SU-DHL-6 (cell line): ENCODE data around the gene PPCDC.

Source experiments
- H2AFZ ChIP-seq: fragments of 200-600 bp; sonication (generic); 2 replicates; pipeline ENCODE4 v1.6.1; 2014; ENCODE audit warnings: low read depth, mild to moderate bottlenecking, moderate library complexity, mixed read lengths, antibody characterized with exemption, low read length; ENCODE audit not compliant: severe bottlenecking
- H3F3A ChIP-seq: fragments of 200-600 bp; shearing (Covaris generic); 2 replicates; pipeline ENCODE4 v1.6.0; 2016; ENCODE audit warnings: antibody characterized with exemption, mild to moderate bottlenecking; ENCODE audit not compliant: insufficient read depth
- H3K27ac ChIP-seq: fragments of 200-600 bp; sonication (generic); 2 replicates; pipeline ENCODE4 v1.5.1; 2016; ENCODE audit warnings: low read depth, mild to moderate bottlenecking, low read length, moderate library complexity, mixed read lengths
- H3K27me3 ChIP-seq: fragments of 200-600 bp; sonication (generic), shearing (Covaris generic); 2 replicates; pipeline ENCODE4 v1.6.0; 2014; ENCODE audit warnings: mild to moderate bottlenecking, low read length
- H3K36me3 ChIP-seq: fragments of 200-600 bp; sonication (generic); 2 replicates; pipeline ENCODE4 v1.6.1; 2014; ENCODE audit warnings: mild to moderate bottlenecking, low read length, mixed read lengths
- H3K4me2 ChIP-seq: fragments of 300-600, 200-600 bp; shearing (Covaris generic), sonication (generic); 2 replicates; pipeline ENCODE4 v1.6.0; 2014; ENCODE audit warnings: low read length, low read depth, mild to moderate bottlenecking; ENCODE audit not compliant: poor library complexity, severe bottlenecking
- H3K4me3 ChIP-seq: fragments of 200-600 bp; sonication (generic); 2 replicates; pipeline ENCODE4 v1.5.1; 2014; ENCODE audit warnings: antibody characterized with exemption, low read length, mild to moderate bottlenecking, mixed read lengths; ENCODE audit not compliant: insufficient read depth, poor library complexity, severe bottlenecking
- H3K79me2 ChIP-seq: fragments of 200-600 bp; sonication (generic); 2 replicates; pipeline ENCODE4 v1.6.1; 2014; ENCODE audit warnings: mild to moderate bottlenecking, low read length, moderate library complexity; ENCODE audit not compliant: insufficient read depth
- H3K9ac ChIP-seq: fragments of 200-600 bp; sonication (generic); 2 replicates; pipeline ENCODE4 v1.7.0; 2014; ENCODE audit warnings: mild to moderate bottlenecking, low read length
- H3K9me2 ChIP-seq: fragments of 200-600 bp; sonication (generic); replicated peaks from 2 replicates; pipeline ENCODE4 v1.6.1; 2014; ENCODE audit warnings: low read length; ENCODE audit not compliant: insufficient read depth
- H3K9me3 ChIP-seq: fragments of 200-600 bp; sonication (generic); 2 replicates; pipeline ENCODE4 v1.6.1; 2014; ENCODE audit warnings: low read length, mixed read lengths; ENCODE audit not compliant: insufficient read depth
- H4K20me1 ChIP-seq: fragments of 200-600 bp; sonication (generic); 2 replicates; pipeline ENCODE4 v1.6.1; 2014; ENCODE audit warnings: low read depth, mild to moderate bottlenecking, antibody characterized with exemption, low read length, moderate library complexity, mixed read lengths
- CTCF ChIP-seq: fragments of 200-600 bp; sonication (generic); IDR thresholded peaks from one replicate; pipeline ENCODE4 v1.5.1; 2017; ENCODE audit warnings: antibody characterized with exemption, mild to moderate bottlenecking, low read length, moderate library complexity; ENCODE audit not compliant: insufficient read depth, poor library complexity, severe bottlenecking
- EZH2phosphoT487 ChIP-seq: fragments of 200-600 bp; sonication (generic), shearing (Covaris generic); conservative IDR thresholded peaks from 2 replicates; pipeline ENCODE4 v1.6.1; 2018; ENCODE audit warnings: mild to moderate bottlenecking, antibody characterized with exemption, low read length, moderate library complexity, mixed read lengths

The PPCDC gene

GRCh38 chr15:74994236-74994635 is 29.2 kb upstream of the PPCDC start:
- H3K9me2 ChIP-seq: no peaks in the 10 kb centered on the region
- H3K27ac ChIP-seq: no peak overlapping the region
- H3K4me3 ChIP-seq: no peak overlapping the region
- no peaks in the 10 kb centered on the region for H3F3A ChIP-seq
- no peak overlapping the region for H3K9ac ChIP-seq
- no peaks in the 10 kb centered on the region for H3K79me2 ChIP-seq
- no peaks in the 10 kb centered on the region for H3K9me3 ChIP-seq
- H2AFZ ChIP-seq: no peak overlapping the region
- no peak overlapping the region for H3K4me2 ChIP-seq
- TF ChIP-seq EZH2phosphoT487 (no peak), CTCF (no peak)
- no peaks in the 10 kb centered on the region for H4K20me1 ChIP-seq
- no peaks in the 10 kb centered on the region for H3K27me3 ChIP-seq
- no peaks in the 10 kb centered on the region for H3K36me3 ChIP-seq

- no peaks in the 10 kb centered on the region for H3K9me2 ChIP-seq
- peak overlapping the region; percentile 53 for H3K4me2 ChIP-seq
- peak overlapping the region; percentile 39 for H3K4me3 ChIP-seq
- no peaks in the 10 kb centered on the region for H3K36me3 ChIP-seq
- H3K27ac ChIP-seq: no peak overlapping the region
- no peak overlapping the region for H3K9ac ChIP-seq
- no peaks in the 10 kb centered on the region for H3K9me3 ChIP-seq
- H4K20me1 ChIP-seq: no peaks in the 10 kb centered on the region
- TF ChIP-seq CTCF (no peak), EZH2phosphoT487 (no peak)
- peaks cover under 1% of the 10 kb centered on the region; the same call in 1 of the 2 replicates for H3F3A ChIP-seq
- no peaks in the 10 kb centered on the region for H3K79me2 ChIP-seq
- H3K27me3 ChIP-seq: no peaks in the 10 kb centered on the region
- H2AFZ ChIP-seq: no peak overlapping the region
These were observed 28.7 kb upstream of the PPCDC start for GRCh38 chr15:74994685-74995084.

GRCh38 chr15:74995182-74995778 is 28.1 kb upstream of the PPCDC start, which contains the start of gene SCAMP5:
SCAMP5 (plus strand) TSS chr15:74995563; CDS start chr15:75011840, 16,277 bp downstream.
- Histone ChIP-seq H3K9me2 (no peaks in the 10 kb centered on the region), H3F3A (peaks cover 4% of the 10 kb centered on the region; the same call in 1 of the 2 replicates), H3K9me3 (no peaks in the 10 kb centered on the region), H3K27me3 (no peaks in the 10 kb centered on the region), H4K20me1 (no peaks in the 10 kb centered on the region), H3K27ac (no peak within 1 kb of the TSS), H3K4me2 (peak within 1 kb of the TSS; percentile 87), H2AFZ (peak within 1 kb of the TSS; percentile 37), H3K4me3 (peak within 1 kb of the TSS; percentile 70), H3K9ac (peak within 1 kb of the TSS; percentile 72), H3K79me2 (no peaks in the 10 kb centered on the region), H3K36me3 (no peaks in the 10 kb centered on the region)
- TF ChIP-seq CTCF: no peak
- TF ChIP-seq EZH2phosphoT487: no peak
